Activated CD4-positive, CD25-positive, alpha-beta regulatory T cell treated with anti-CD3 and anti-CD28 coated beads, Interleukin-2, amount 50 U/mL, for 72 hours (primary cell): ENCODE measurements around the gene IRAK1.

Experiments used
- DNase-seq: peaks from one replicate; pipeline ENCODE4 v3.0.0; 2021

The IRAK1 gene

GRCh38 chrX:153969904-153970356 lies 49.8 kb downstream of the IRAK1 start:
- no peak for DNase-seq

- DNase-seq: no peak
Measured at GRCh38 chrX:153969125-153969903, 50.4 kb downstream of the IRAK1 start.

GRCh38 chrX:153968754-153969124 lies 51.0 kb downstream of the IRAK1 start:
- DNase-seq: no peak

- DNase-seq: no peak
Measured at GRCh38 chrX:153968255-153968654, 51.4 kb downstream of the IRAK1 start.

- no peak for DNase-seq
Measured at GRCh38 chrX:153967536-153968224, 52.0 kb downstream of the IRAK1 start.

- no peak for DNase-seq
Measured at GRCh38 chrX:153966841-153967535, 52.7 kb downstream of the IRAK1 start.

GRCh38 chrX:153966283-153966688 lies 53.4 kb downstream of the IRAK1 start:
- DNase-seq: no peak

GRCh38 chrX:153965406-153965805 lies 54.3 kb downstream of the IRAK1 start:
- no peak for DNase-seq

- no peak for DNase-seq
Measured at GRCh38 chrX:153964105-153964504, 55.6 kb downstream of the IRAK1 start.

- DNase-seq: no peak
Measured at GRCh38 chrX:153963546-153963945, 56.2 kb downstream of the IRAK1 start.

- no peak for DNase-seq
Measured at GRCh38 chrX:153961292-153961691, 58.4 kb downstream of the IRAK1 start.

GRCh38 chrX:153960786-153961185 lies 58.9 kb downstream of the IRAK1 start:
- no peak for DNase-seq
